Transverse colon (tissue), 4 donors: Measurements from ENCODE around the gene MANF. TPM values are rescaled to one million over a fixed set of nuclear protein-coding genes. Genes with fewer than 3 reads are reported as not detected.

Source experiments
- DNase-seq: peaks from one replicate; pipeline ENCODE4 v3.0.0-alpha.2; 2019
- H3K27ac ChIP-seq, 4 donors: fragments of 200-600 bp; sonication (generic); 2 replicates each; pipeline ENCODE4 v1.5.1; 2016 to 2018; ENCODE audit warnings: inconsistent platforms in 4 of 4
- H3K27me3 ChIP-seq: fragments of 200-600 bp; sonication (generic); 2 replicates; pipeline ENCODE4 v1.5.1; 2017; ENCODE audit warnings: inconsistent platforms
- H3K36me3 ChIP-seq, 4 donors: fragments of 200-600 bp; sonication (generic); 2 replicates each; pipeline ENCODE4 v1.5.1; 2017 to 2019; ENCODE audit warnings: inconsistent platforms in 4 of 4
- H3K4me1 ChIP-seq, 4 donors: fragments of 200-600 bp; sonication (generic); 2 replicates each; pipeline ENCODE4 v1.5.1; 2017 to 2020; ENCODE audit warnings: inconsistent platforms in 4 of 4
- H3K4me3 ChIP-seq, 4 donors: fragments of 200-600 bp; sonication (generic); 1 replicate in 1 of 4; 2 replicates in 3 of 4; pipeline versions ENCODE4 v1.5.1 to v1.6.1; 2017 to 2019; ENCODE audit warnings: inconsistent platforms in 4 of 4
- H3K9me3 ChIP-seq, 2 donors: fragments of 200-600 bp; sonication (generic); 2 replicates each; pipeline ENCODE4 v1.5.1; 2017 to 2019; ENCODE audit warnings: inconsistent platforms in 2 of 2
- EP300 ChIP-seq: sonication (generic); formaldehyde crosslinking; IDR thresholded peaks from one replicate; pipeline ENCODE4 v1.6.1; 2017; ENCODE audit warnings: antibody characterized with exemption, low read depth
- POLR2A ChIP-seq: fragments of 450-650 bp; IDR thresholded peaks from one replicate; pipeline ENCODE4 v1.6.1; 2016; ENCODE audit warnings: antibody characterized with exemption, mild to moderate bottlenecking, moderate library complexity
- POLR2AphosphoS5 ChIP-seq, 3 donors: sonication (generic); formaldehyde crosslinking; IDR thresholded peaks; one replicate each; pipeline ENCODE4 v1.6.1; 2016; ENCODE audit warnings: antibody characterized with exemption in 3 of 3
- WGBS, 2 donors: methylation state at CpG; one replicate each; pipeline ENCODE4 v1.1.5; 2018; ENCODE audit warnings: low coverage in 1 of 2; 5-methylcytosine and 5-hydroxymethylcytosine counted together
- in situ Hi-C, 4 donors: fragments of 200-750 bp; cut with MboI; loops; one replicate each; pipeline versions ENCODE4 v1.15.0 to v1.15.1; 2017; ENCODE audit warnings: low sequenced_read_pairs in 3 of 4, low pct_ligation_motif_present in 1 of 4, low pct_unique_long_range_greater_than_20kb in 1 of 4
- intact Hi-C: fragments of 100-400 bp; cut with DNase I; formaldehyde crosslinking; loops from one replicate; pipeline ENCODE4 v1.15.1; 2023; ENCODE audit warnings: low total_unique reads
- total RNA-seq, 4 donors: library from RNA; depleted of rRNA; stranded (reverse); fragments of >200 nt; gene quantifications; one replicate each; pipeline ENCODE4 v1.1.0, GENCODE V29; 2016
- TF ChIP-seq, protein P1 (sequence below), 5 experiments: fragments of 200-600 bp in 3 of 5; fragments of 450-650 bp in 2 of 5; sonication (generic) in 3 of 5; IDR thresholded peaks; 1 replicate in 2 of 5; 2 replicates in 3 of 5; pipeline ENCODE4 v1.5.1; 2016 to 2017; ENCODE audit warnings: antibody characterized with exemption in 5 of 5, inconsistent platforms in 3 of 5, mild to moderate bottlenecking in 2 of 5, moderate library complexity in 1 of 5

MANF gene
- total RNA-seq, 4 donors from 2014 or later, result 15.7 to 56.2 (median 26.6) TPM

- Histone ChIP-seq H3K9me3 (no peaks in the 10 kb centered on the region), H3K27me3 (no peaks in the 10 kb centered on the region), H3K36me3 (peaks cover 0 to 6% (median under 1%) of the 10 kb centered on the region in 4 donors), H3K4me1 (peaks cover 26 to 78% (median 72%) of the 10 kb centered on the region in 4 donors), H3K4me3 (no peak overlapping the region), H3K27ac (peak overlapping the region; percentile 62 to 94 (median 80))
- TF ChIP-seq POLR2AphosphoS5 (IDR thresholded peaks at IDR 0.05), result peak; percentile 41 to 65 (median 52)
- no peak for TF ChIP-seq EP300
- TF ChIP-seq POLR2A, result peak; percentile 61
- TF ChIP-seq, protein P1, sequence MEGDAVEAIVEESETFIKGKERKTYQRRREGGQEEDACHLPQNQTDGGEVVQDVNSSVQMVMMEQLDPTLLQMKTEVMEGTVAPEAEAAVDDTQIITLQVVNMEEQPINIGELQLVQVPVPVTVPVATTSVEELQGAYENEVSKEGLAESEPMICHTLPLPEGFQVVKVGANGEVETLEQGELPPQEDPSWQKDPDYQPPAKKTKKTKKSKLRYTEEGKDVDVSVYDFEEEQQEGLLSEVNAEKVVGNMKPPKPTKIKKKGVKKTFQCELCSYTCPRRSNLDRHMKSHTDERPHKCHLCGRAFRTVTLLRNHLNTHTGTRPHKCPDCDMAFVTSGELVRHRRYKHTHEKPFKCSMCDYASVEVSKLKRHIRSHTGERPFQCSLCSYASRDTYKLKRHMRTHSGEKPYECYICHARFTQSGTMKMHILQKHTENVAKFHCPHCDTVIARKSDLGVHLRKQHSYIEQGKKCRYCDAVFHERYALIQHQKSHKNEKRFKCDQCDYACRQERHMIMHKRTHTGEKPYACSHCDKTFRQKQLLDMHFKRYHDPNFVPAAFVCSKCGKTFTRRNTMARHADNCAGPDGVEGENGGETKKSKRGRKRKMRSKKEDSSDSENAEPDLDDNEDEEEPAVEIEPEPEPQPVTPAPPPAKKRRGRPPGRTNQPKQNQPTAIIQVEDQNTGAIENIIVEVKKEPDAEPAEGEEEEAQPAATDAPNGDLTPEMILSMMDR (IDR thresholded peaks at IDR 0.05), result peak in 4 of 5 experiments; percentile 26 to 75 (median 44)
- peak; percentile 81 for DNase-seq
- 56 to 67% methylated on average over 1 to 6 of the region's 6 CpGs for WGBS, 2 donors
- in situ Hi-C loops (loop anchor here (25.0 kb wide), 3 partner anchors 274 to 776 kb away; partner anchors contain the start of genes CISH (in 2 of the 4), MAPKAPK3 (in 2 of the 4) and TEX264 (in 1 of the 4)), intact Hi-C loops (no loop called here)
Observed at GRCh38 chr3:51388286-51389029, 3.4 kb downstream of the MANF start.

DNA sequence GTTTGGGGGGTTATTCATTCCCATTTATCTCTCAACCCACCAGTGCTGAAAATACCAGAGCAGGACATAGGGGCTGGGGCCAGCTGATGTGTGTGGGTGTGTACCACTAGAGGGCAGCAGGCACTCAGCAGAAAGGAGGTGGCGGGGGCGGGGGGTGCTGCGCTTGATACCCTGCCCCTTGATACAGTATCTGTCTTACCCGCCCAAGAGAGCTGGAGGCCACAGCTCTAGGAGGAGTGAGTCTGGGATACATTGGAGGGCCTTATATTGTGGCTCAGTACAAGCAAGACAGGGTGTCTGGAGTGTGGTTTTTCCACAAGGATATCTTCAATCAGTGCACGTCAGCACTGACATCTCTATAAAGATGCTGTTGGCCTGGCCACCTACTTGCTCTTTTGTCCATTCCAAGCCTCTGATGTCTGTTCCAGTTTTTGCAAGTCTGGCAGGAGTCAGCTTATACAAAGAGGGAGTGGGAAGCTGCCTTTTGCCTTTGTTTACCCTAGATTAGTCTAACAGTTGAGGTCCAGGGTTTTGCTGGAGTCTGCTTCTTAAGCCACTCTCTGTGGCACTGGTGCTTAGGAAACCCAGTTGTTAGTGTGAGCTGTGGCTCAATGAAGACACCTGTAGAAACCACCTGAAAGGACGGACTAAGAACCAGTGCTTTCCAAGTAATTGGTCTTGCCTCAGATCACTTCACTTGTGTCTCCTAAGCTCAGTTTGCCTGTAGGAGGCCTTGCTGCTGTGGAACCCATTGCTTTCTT lies 4.5 kb downstream of the MANF start:
- H3K36me3 ChIP-seq, result peaks cover 0 to 9% (median 3%) of the 10 kb centered on the region in 4 donors
- no peaks in the 10 kb centered on the region for H3K9me3 ChIP-seq
- H3K4me3 ChIP-seq, result no peak overlapping the region
- no peaks in the 10 kb centered on the region for H3K27me3 ChIP-seq
- peak; percentile 62 for DNase-seq
- in situ Hi-C loops (loop anchor here (25.0 kb wide), 3 partner anchors 273 to 777 kb away; partner anchors contain the start of genes CISH (in 2 of the 4), MAPKAPK3 (in 2 of the 4) and TEX264 (in 1 of the 4)), intact Hi-C loops (loop anchor here (10.0 kb wide), 1 partner anchor 295 kb away; no protein-coding TSS in a partner anchor)
- H3K4me1 ChIP-seq, result peaks cover 26 to 76% (median 70%) of the 10 kb centered on the region in 4 donors
- peak overlapping the region; percentile 67 to 94 (median 94) for H3K27ac ChIP-seq
- 25 to 36% methylated on average over 1 to 6 of the region's 6 CpGs for WGBS, 2 donors
- TF ChIP-seq EP300 (no peak), POLR2AphosphoS5 (IDR thresholded peaks at IDR 0.05) (no peak), POLR2A (no peak)
- TF ChIP-seq, protein P1 (IDR thresholded peaks at IDR 0.05), result peak; percentile 64 to 78 (median 75)

- in situ Hi-C loops, result loop anchor here (25.0 kb wide), 3 partner anchors 272 to 778 kb away; partner anchors contain the start of genes CISH (in 2 of the 4), MAPKAPK3 (in 2 of the 4) and TEX264 (in 1 of the 4)
Observed at GRCh38 chr3:51390246-51391074, 5.4 kb downstream of the MANF start.

More at GRCh38 chr3:51390246-51391074, 5.4 kb downstream of the MANF start:
- 50 to 60% methylated on average over 1 to 20 of the region's 29 CpGs for WGBS, 2 donors
- TF ChIP-seq, protein P1 (IDR thresholded peaks at IDR 0.05), result peak in 2 of 5 experiments; percentile 81
- TF ChIP-seq POLR2AphosphoS5 (IDR thresholded peaks at IDR 0.05) (no peak), POLR2A (no peak), EP300 (no peak)
- Histone ChIP-seq H3K27ac (peak overlapping the region; percentile 93 to 94 (median 94)), H3K9me3 (no peaks in the 10 kb centered on the region), H3K36me3 (peaks cover 0 to 11% (median 5%) of the 10 kb centered on the region in 4 donors), H3K4me3 (peak overlapping the region in 2 of 4 donors; percentile 72 to 87), H3K27me3 (no peaks in the 10 kb centered on the region), H3K4me1 (peaks cover 26 to 80% (median 71%) of the 10 kb centered on the region in 4 donors)
- intact Hi-C loops, result loop anchor here (10.0 kb wide), 1 partner anchor 294 kb away; no protein-coding TSS in a partner anchor
- DNase-seq, result no peak
